OCI-LY3 (cell line): ENCODE results near the gene PIK3CD.

Experiments used
- H2AFZ ChIP-seq: fragments of 200-600, 300-600 bp; shearing (Covaris generic); 2 replicates; pipeline ENCODE4 v1.6.0; 2014; ENCODE audit warnings: antibody characterized with exemption, low read depth, low read length
- H3K27ac ChIP-seq: fragments of 200-600, 300-600 bp; sonication (generic); 2 replicates; pipeline ENCODE4 v1.5.1; 2014; ENCODE audit warnings: mild to moderate bottlenecking, low read length, moderate library complexity, mixed read lengths
- H3K27me3 ChIP-seq: fragments of 200-600, 300-600 bp; sonication (generic); 2 replicates; pipeline ENCODE4 v1.6.1; 2014; ENCODE audit warnings: low read depth, low read length, mixed read lengths
- H3K36me3 ChIP-seq: fragments of 200-600, 300-600 bp; sonication (generic); replicated peaks from 2 replicates; pipeline ENCODE3; 2014; ENCODE audit warnings: low read depth, low read length, mixed read lengths
- H3K4me1 ChIP-seq: fragments of 300-600, 200-600 bp; sonication (generic); 2 replicates; pipeline ENCODE4 v1.6.1; 2014; ENCODE audit warnings: low read length, mixed read lengths
- H3K4me2 ChIP-seq: fragments of 200-600, 300-600 bp; sonication (generic); 2 replicates; pipeline ENCODE4 v1.6.1; 2014; ENCODE audit warnings: low read length, mixed read lengths
- H3K4me3 ChIP-seq: fragments of 300-600, 200-600 bp; sonication (generic); 2 replicates; pipeline ENCODE4 v1.5.1; 2014; ENCODE audit warnings: antibody characterized with exemption, mild to moderate bottlenecking, low read length, moderate library complexity
- H3K79me2 ChIP-seq: fragments of 300-600, 200-600 bp; shearing (Covaris generic); 2 replicates; pipeline ENCODE4 v1.6.1; 2014; ENCODE audit warnings: mild to moderate bottlenecking, low read length, mixed read lengths
- H3K9ac ChIP-seq: fragments of 300-600, 200-600 bp; shearing (Covaris generic); 2 replicates; pipeline ENCODE4 v1.6.0; 2014; ENCODE audit warnings: mild to moderate bottlenecking, low read length, moderate library complexity
- H3K9me3 ChIP-seq: fragments of 200-600, 300-600 bp; shearing (Covaris generic); 2 replicates; pipeline ENCODE4 v1.6.1; 2014; ENCODE audit warnings: low read length, mixed read lengths; ENCODE audit not compliant: insufficient read depth
- H4K20me1 ChIP-seq: fragments of 200-600, 300-600 bp; sonication (generic); 2 replicates; pipeline ENCODE4 v1.6.1; 2016; ENCODE audit warnings: low read length, mixed read lengths; ENCODE audit not compliant: insufficient read depth
- CTCF ChIP-seq: fragments of 200-600, 300-600 bp; sonication (generic); IDR thresholded peaks from 2 replicates; pipeline ENCODE4 v1.5.1; 2014; ENCODE audit warnings: antibody characterized with exemption, low read length, low read depth
- EZH2phosphoT487 ChIP-seq: fragments of 200-600 bp; shearing (Covaris generic); IDR thresholded peaks from 2 replicates; pipeline ENCODE4 v1.6.1; 2018; ENCODE audit warnings: antibody characterized with exemption, mixed run types, low read depth

The PIK3CD gene

GRCh38 chr1:9603766-9604753 is 47.5 kb upstream of the PIK3CD start:
- H3K9ac ChIP-seq: no peak overlapping the region
- no peaks in the 10 kb centered on the region for H3K36me3 ChIP-seq
- no peak for TF ChIP-seq EZH2phosphoT487
- TF ChIP-seq CTCF: no peak
- no peak overlapping the region for H3K27ac ChIP-seq
- H3K4me2 ChIP-seq: no peak overlapping the region
- H2AFZ ChIP-seq: no peak overlapping the region
- H3K9me3 ChIP-seq: no peaks in the 10 kb centered on the region
- no peaks in the 10 kb centered on the region for H4K20me1 ChIP-seq
- H3K4me3 ChIP-seq: no peak overlapping the region
- no peaks in the 10 kb centered on the region for H3K79me2 ChIP-seq
- H3K27me3 ChIP-seq: no peaks in the 10 kb centered on the region
- H3K4me1 ChIP-seq: no peaks in the 10 kb centered on the region

GRCh38 chr1:9604836-9605235 is 46.7 kb upstream of the PIK3CD start:
- Histone ChIP-seq H3K4me1 (no peaks in the 10 kb centered on the region), H3K79me2 (no peaks in the 10 kb centered on the region)

GRCh38 chr1:9605946-9606455 is 45.5 kb upstream of the PIK3CD start:
- Histone ChIP-seq H3K4me2 (no peak overlapping the region), H3K9ac (no peak overlapping the region), H3K4me1 (no peaks in the 10 kb centered on the region), H3K36me3 (no peaks in the 10 kb centered on the region), H3K79me2 (no peaks in the 10 kb centered on the region), H3K9me3 (no peaks in the 10 kb centered on the region), H3K27ac (no peak overlapping the region), H3K27me3 (no peaks in the 10 kb centered on the region), H3K4me3 (no peak overlapping the region), H4K20me1 (no peaks in the 10 kb centered on the region), H2AFZ (no peak overlapping the region)
- TF ChIP-seq EZH2phosphoT487: no peak
- no peak for TF ChIP-seq CTCF

More at GRCh38 chr1:9604836-9605235, 46.7 kb upstream of the PIK3CD start:
- Histone ChIP-seq H2AFZ (no peak overlapping the region), H3K4me2 (no peak overlapping the region), H3K9me3 (no peaks in the 10 kb centered on the region), H3K27ac (no peak overlapping the region), H4K20me1 (no peaks in the 10 kb centered on the region), H3K4me3 (no peak overlapping the region), H3K9ac (no peak overlapping the region), H3K27me3 (no peaks in the 10 kb centered on the region), H3K36me3 (no peaks in the 10 kb centered on the region)
- no peak for TF ChIP-seq EZH2phosphoT487
- no peak for TF ChIP-seq CTCF

GRCh38 chr1:9606458-9606857 is 45.1 kb upstream of the PIK3CD start:
- H3K79me2 ChIP-seq: no peaks in the 10 kb centered on the region
- H3K27me3 ChIP-seq: no peaks in the 10 kb centered on the region
- H4K20me1 ChIP-seq: no peaks in the 10 kb centered on the region
- no peak overlapping the region for H3K4me2 ChIP-seq
- no peaks in the 10 kb centered on the region for H3K36me3 ChIP-seq
- no peak for TF ChIP-seq CTCF
- no peak for TF ChIP-seq EZH2phosphoT487
- H3K9me3 ChIP-seq: no peaks in the 10 kb centered on the region
- no peaks in the 10 kb centered on the region for H3K4me1 ChIP-seq
- H3K27ac ChIP-seq: no peak overlapping the region
- H2AFZ ChIP-seq: no peak overlapping the region
- no peak overlapping the region for H3K9ac ChIP-seq
- no peak overlapping the region for H3K4me3 ChIP-seq
